HepG2 (cell line): ENCODE measurements around the gene EXTL2.

Experiments used
- CCDC6 ChIP-seq: sonication (generic); formaldehyde crosslinking; IDR thresholded peaks from 2 replicates; pipeline ENCODE4 v1.8.1; 2022; ENCODE audit warnings: mild to moderate bottlenecking, missing genetic modification reagents, moderate library complexity
- FOXK2 ChIP-seq: fragments of 450-650 bp; IDR thresholded peaks from 2 replicates; pipeline ENCODE4 v1.6.1; 2016
- GZF1 ChIP-seq: sonication (generic); formaldehyde crosslinking; IDR thresholded peaks from 2 replicates; pipeline ENCODE4 v1.5.1; 2020; ENCODE audit warnings: mild to moderate bottlenecking, missing genetic modification reagents
- HOXA3 ChIP-seq: sonication (generic); formaldehyde crosslinking; IDR thresholded peaks from 2 replicates; pipeline ENCODE4 v1.5.0; 2020; ENCODE audit warnings: missing genetic modification reagents
- JUND ChIP-seq: sonication (generic); formaldehyde crosslinking; IDR thresholded peaks from 2 replicates; pipeline ENCODE4 v1.8.0; 2022; ENCODE audit warnings: mild to moderate bottlenecking, missing genetic modification reagents
- NBN ChIP-seq: fragments of 450-650 bp; conservative IDR thresholded peaks from 2 replicates; pipeline ENCODE4 v1.6.1; 2017
- PHF21A ChIP-seq: sonication (generic); formaldehyde crosslinking; IDR thresholded peaks from 2 replicates; pipeline ENCODE4 v1.5.0; 2020; ENCODE audit warnings: mild to moderate bottlenecking, missing genetic modification reagents
- ZNF367 ChIP-seq: sonication (generic); formaldehyde crosslinking; IDR thresholded peaks from 2 replicates; pipeline ENCODE4 v1.4.0; 2020; ENCODE audit warnings: missing genetic modification reagents, borderline replicate concordance
- ZNF557 ChIP-seq: sonication (generic); formaldehyde crosslinking; IDR thresholded peaks from 2 replicates; pipeline ENCODE4 v1.4.0; 2020; ENCODE audit warnings: missing genetic modification reagents
- ZNF558 ChIP-seq: sonication (generic); formaldehyde crosslinking; IDR thresholded peaks from 2 replicates; pipeline ENCODE4 v1.9.0; 2022; ENCODE audit warnings: mild to moderate bottlenecking, missing genetic modification reagents, borderline replicate concordance
- TF ChIP-seq, protein P1 (sequence below): sonication (generic); formaldehyde crosslinking; IDR thresholded peaks from 2 replicates; pipeline ENCODE4 v1.5.0; 2020; ENCODE audit warnings: mild to moderate bottlenecking, missing genetic modification reagents, moderate library complexity
- TF ChIP-seq, protein P2 (sequence below): sonication (generic); formaldehyde crosslinking; IDR thresholded peaks from 2 replicates; pipeline ENCODE4 v1.4.0; 2020; ENCODE audit warnings: mild to moderate bottlenecking, missing genetic modification reagents
- TF ChIP-seq, protein P3 (sequence below): IDR thresholded peaks from 2 replicates; pipeline ENCODE4 v1.6.1; 2016

DNA sequence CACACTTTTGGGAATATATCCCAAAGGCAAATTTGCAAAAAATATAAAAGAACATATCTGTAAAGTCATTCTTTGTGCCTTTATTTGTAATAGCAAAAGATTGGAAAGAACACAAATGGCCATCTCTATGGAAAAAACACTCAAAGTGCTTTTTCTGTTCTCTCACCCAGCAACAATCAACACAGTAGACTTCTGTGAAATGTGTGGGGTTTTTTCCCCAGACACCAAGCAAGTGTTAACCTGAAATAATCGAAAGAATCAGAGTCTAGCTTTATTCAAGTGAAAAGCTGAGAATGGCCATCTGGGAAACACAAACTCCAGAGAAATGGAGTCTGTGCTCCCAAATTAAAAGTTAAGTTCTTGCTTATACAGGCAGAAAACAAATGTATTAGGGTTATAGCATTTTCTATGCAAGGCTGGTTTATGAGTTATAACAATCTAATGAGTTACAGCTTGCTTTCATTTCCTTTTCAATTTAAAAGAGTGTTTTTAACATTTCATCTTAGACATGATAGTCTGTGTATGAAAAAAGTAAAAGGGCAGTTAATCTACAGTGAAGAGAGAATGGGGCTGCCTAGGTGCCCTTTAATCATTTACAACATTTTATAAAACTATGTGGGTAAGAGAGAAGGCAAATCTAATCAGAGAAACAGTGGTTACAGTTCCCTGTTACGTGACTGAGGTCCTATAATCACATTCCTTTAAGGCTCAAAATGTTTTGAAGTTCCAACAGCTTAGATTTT lies 47.8 kb upstream of the EXTL2 start:
- TF ChIP-seq HOXA3 (CRISPR knock-in tag), result no peak
- TF ChIP-seq, protein P1, sequence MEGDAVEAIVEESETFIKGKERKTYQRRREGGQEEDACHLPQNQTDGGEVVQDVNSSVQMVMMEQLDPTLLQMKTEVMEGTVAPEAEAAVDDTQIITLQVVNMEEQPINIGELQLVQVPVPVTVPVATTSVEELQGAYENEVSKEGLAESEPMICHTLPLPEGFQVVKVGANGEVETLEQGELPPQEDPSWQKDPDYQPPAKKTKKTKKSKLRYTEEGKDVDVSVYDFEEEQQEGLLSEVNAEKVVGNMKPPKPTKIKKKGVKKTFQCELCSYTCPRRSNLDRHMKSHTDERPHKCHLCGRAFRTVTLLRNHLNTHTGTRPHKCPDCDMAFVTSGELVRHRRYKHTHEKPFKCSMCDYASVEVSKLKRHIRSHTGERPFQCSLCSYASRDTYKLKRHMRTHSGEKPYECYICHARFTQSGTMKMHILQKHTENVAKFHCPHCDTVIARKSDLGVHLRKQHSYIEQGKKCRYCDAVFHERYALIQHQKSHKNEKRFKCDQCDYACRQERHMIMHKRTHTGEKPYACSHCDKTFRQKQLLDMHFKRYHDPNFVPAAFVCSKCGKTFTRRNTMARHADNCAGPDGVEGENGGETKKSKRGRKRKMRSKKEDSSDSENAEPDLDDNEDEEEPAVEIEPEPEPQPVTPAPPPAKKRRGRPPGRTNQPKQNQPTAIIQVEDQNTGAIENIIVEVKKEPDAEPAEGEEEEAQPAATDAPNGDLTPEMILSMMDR (CRISPR knock-in tag), result no peak
- no peak for TF ChIP-seq ZNF557 (CRISPR knock-in tag)
- no peak for TF ChIP-seq ZNF558 (CRISPR knock-in tag)
- TF ChIP-seq ZNF367 (CRISPR knock-in tag), result no peak
- TF ChIP-seq NBN, result no peak
- TF ChIP-seq JUND (CRISPR knock-in tag), result no peak
- no peak for TF ChIP-seq PHF21A (CRISPR knock-in tag)
- TF ChIP-seq CCDC6, result no peak
- TF ChIP-seq, protein P2, sequence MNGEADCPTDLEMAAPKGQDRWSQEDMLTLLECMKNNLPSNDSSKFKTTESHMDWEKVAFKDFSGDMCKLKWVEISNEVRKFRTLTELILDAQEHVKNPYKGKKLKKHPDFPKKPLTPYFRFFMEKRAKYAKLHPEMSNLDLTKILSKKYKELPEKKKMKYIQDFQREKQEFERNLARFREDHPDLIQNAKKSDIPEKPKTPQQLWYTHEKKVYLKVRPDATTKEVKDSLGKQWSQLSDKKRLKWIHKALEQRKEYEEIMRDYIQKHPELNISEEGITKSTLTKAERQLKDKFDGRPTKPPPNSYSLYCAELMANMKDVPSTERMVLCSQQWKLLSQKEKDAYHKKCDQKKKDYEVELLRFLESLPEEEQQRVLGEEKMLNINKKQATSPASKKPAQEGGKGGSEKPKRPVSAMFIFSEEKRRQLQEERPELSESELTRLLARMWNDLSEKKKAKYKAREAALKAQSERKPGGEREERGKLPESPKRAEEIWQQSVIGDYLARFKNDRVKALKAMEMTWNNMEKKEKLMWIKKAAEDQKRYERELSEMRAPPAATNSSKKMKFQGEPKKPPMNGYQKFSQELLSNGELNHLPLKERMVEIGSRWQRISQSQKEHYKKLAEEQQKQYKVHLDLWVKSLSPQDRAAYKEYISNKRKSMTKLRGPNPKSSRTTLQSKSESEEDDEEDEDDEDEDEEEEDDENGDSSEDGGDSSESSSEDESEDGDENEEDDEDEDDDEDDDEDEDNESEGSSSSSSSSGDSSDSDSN (CRISPR knock-in tag), result no peak
- TF ChIP-seq FOXK2, result no peak
- TF ChIP-seq, protein P3, sequence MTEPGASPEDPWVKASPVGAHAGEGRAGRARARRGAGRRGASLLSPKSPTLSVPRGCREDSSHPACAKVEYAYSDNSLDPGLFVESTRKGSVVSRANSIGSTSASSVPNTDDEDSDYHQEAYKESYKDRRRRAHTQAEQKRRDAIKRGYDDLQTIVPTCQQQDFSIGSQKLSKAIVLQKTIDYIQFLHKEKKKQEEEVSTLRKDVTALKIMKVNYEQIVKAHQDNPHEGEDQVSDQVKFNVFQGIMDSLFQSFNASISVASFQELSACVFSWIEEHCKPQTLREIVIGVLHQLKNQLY (CRISPR knock-in tag), result no peak
- no peak for TF ChIP-seq GZF1 (CRISPR knock-in tag)
